Stomach (tissue), 9 donors: ENCODE data around the gene MGAM2. TPM values are rescaled to one million over a fixed set of nuclear protein-coding genes. Genes with fewer than 3 reads are reported as not detected.

Experiments used
- DNase-seq, 2 donors: peaks; one replicate each; pipeline versions ENCODE4 v3.0.0 to v3.0.0-alpha.2; 2013 to 2019
- H3K27ac ChIP-seq, 5 donors: fragments of 200-600 bp in 4 of 5; sonication (generic) in 4 of 5; one replicate each; pipeline ENCODE4 v1.5.1; 2013 to 2019; ENCODE audit warnings: mild to moderate bottlenecking in 1 of 5, moderate library complexity in 1 of 5
- H3K27me3 ChIP-seq, 3 donors: fragments of 200-600 bp; sonication (generic); one replicate each; pipeline ENCODE4 v1.5.1; 2017 to 2019; ENCODE audit warnings: mixed run types in 1 of 3
- H3K36me3 ChIP-seq, 4 donors: fragments of 200-600 bp; sonication (generic); 1 replicate in 3 of 4; 2 replicates in 1 of 4; pipeline ENCODE4 v1.5.1; 2016 to 2019
- H3K4me1 ChIP-seq, 4 donors: fragments of 200-600 bp; sonication (generic); one replicate each; pipeline ENCODE4 v1.5.1; 2016 to 2019
- H3K4me3 ChIP-seq, 4 donors: fragments of 200-600 bp; sonication (generic) in 3 of 4; one replicate each; pipeline ENCODE4 v1.5.1; 2016 to 2019; ENCODE audit warnings: mild to moderate bottlenecking in 1 of 4
- H3K9me3 ChIP-seq, 4 donors: fragments of 200-600 bp; sonication (generic); one replicate each; pipeline ENCODE4 v1.5.1; 2016 to 2019
- CTCF ChIP-seq, 7 experiments: fragments of 450-650 bp in 4 of 7; fragments of 200-600 bp in 3 of 7; sonication (generic) in 3 of 7; IDR thresholded peaks; one replicate each; pipeline ENCODE4 v1.5.1; 2016 to 2019; ENCODE audit warnings: antibody characterized with exemption in 7 of 7, control low read depth in 2 of 7, mild to moderate bottlenecking in 1 of 7
- EP300 ChIP-seq: sonication (generic); formaldehyde crosslinking; IDR thresholded peaks from one replicate; pipeline ENCODE4 v1.6.1; 2017; ENCODE audit warnings: antibody characterized with exemption
- POLR2A ChIP-seq, 4 donors: fragments of 450-650 bp; IDR thresholded peaks; one replicate each; pipeline ENCODE4 v1.6.1; 2016; ENCODE audit warnings: antibody characterized with exemption in 4 of 4, control low read depth in 2 of 4, mild to moderate bottlenecking in 1 of 4, moderate library complexity in 1 of 4
- POLR2AphosphoS5 ChIP-seq, 3 donors: sonication (generic); formaldehyde crosslinking; IDR thresholded peaks; one replicate each; pipeline ENCODE4 v1.6.1; 2016; ENCODE audit warnings: antibody characterized with exemption in 3 of 3
- WGBS, 5 donors: extraction: QIAGEN DNeasy Blood & Tissue Kit in 3 of 5; methylation state at CpG; one replicate each; pipeline versions ENCODE4 v1.1.5 to v1.1.7; 2013 to 2018; 5-methylcytosine and 5-hydroxymethylcytosine counted together
- intact Hi-C: fragments of 100-400 bp; cut with DNase I; formaldehyde crosslinking; loops from one replicate; pipeline ENCODE4 v1.15.1; 2023; ENCODE audit warnings: low total_unique reads
- polyA plus RNA-seq, 3 donors: library from polyadenylated mRNA; stranded (reverse); fragments of 200-250 nt; gene quantifications; one replicate each; pipeline ENCODE4 v1.2.3, GENCODE V29; 2013
- total RNA-seq, 5 donors: library from RNA; depleted of rRNA; stranded (reverse); fragments of >200 nt; gene quantifications; one replicate each; pipeline versions ENCODE4 v1.1.0 to v1.2.3, GENCODE V29; 2014 to 2016
- donor health status: healthy with polysubstance abuse.
- donor health status: Bipolar disorder and iron deficiency.
- donor health status: healthy.

MGAM2 gene
- total and polyA plus RNA-seq, 8 donors, result 0.05 to 2.9 (median 1.1) TPM; not detected in 3

- WGBS, 5 donors, result 81 to 93% (median 86%) methylated on average over 2 of the region's 2 CpGs
- H3K27ac ChIP-seq, result no peak overlapping the region
- no peak overlapping the region for H3K4me3 ChIP-seq
- H3K36me3 ChIP-seq, result no peaks in the 10 kb centered on the region
- no peak for DNase-seq
- intact Hi-C loops, result no loop called here
- H3K27me3 ChIP-seq, result no peaks in the 10 kb centered on the region
- H3K4me1 ChIP-seq, result peaks cover 0 to 18% (median 2%) of the 10 kb centered on the region in 4 donors
- TF ChIP-seq POLR2A (IDR thresholded peaks at IDR 0.05), result no peak
- TF ChIP-seq CTCF (IDR thresholded peaks at IDR 0.05), result no peak
- no peak for TF ChIP-seq EP300
- no peak for TF ChIP-seq POLR2AphosphoS5 (IDR thresholded peaks at IDR 0.05)
- no peaks in the 10 kb centered on the region for H3K9me3 ChIP-seq
Measured at GRCh38 chr7:142150869-142151268, 39.4 kb downstream of the MGAM2 start.

GRCh38 chr7:142152076-142152475, 40.6 kb downstream of the MGAM2 start:
- Histone ChIP-seq H3K27me3 (no peaks in the 10 kb centered on the region), H3K4me1 (peaks cover 0 to 18% (median 2%) of the 10 kb centered on the region in 4 donors), H3K36me3 (no peaks in the 10 kb centered on the region), H3K27ac (peak overlapping the region in 2 of 5 donors; percentile 3 to 50), H3K4me3 (no peak overlapping the region), H3K9me3 (peaks cover 0 to 4% (median 0%) of the 10 kb centered on the region in 4 donors)
- peak in 1 of 3 donors; percentile 27 for TF ChIP-seq POLR2AphosphoS5 (IDR thresholded peaks at IDR 0.05)
- no peak for TF ChIP-seq POLR2A (IDR thresholded peaks at IDR 0.05)
- intact Hi-C loops, result no loop called here
- WGBS, 5 donors, result 9 to 26% (median 20%) methylated on average over 1 of the region's 1 CpG
- DNase-seq, result peak in 1 of 2 donors; percentile 49

- peaks cover 0 to 4% (median 0%) of the 10 kb centered on the region in 4 donors for H3K9me3 ChIP-seq
- H3K27me3 ChIP-seq, result no peaks in the 10 kb centered on the region
- H3K36me3 ChIP-seq, result no peaks in the 10 kb centered on the region
- no peak overlapping the region for H3K27ac ChIP-seq
- DNase-seq, result peak; percentile 38 to 50
- intact Hi-C loops, result no loop called here
- WGBS, 5 donors, result 76 to 81% (median 78%) methylated on average over 4 of the region's 4 CpGs
- no peak for TF ChIP-seq EP300
- TF ChIP-seq POLR2AphosphoS5 (IDR thresholded peaks at IDR 0.05), result no peak
- TF ChIP-seq CTCF (IDR thresholded peaks at IDR 0.05), result peak in 4 of 7 experiments; percentile 12 to 29 (median 14)
- TF ChIP-seq POLR2A (IDR thresholded peaks at IDR 0.05), result no peak
- H3K4me3 ChIP-seq, result no peak overlapping the region
- peaks cover 0 to 18% (median 2%) of the 10 kb centered on the region in 4 donors for H3K4me1 ChIP-seq
Measured at GRCh38 chr7:142153400-142153799, 41.9 kb downstream of the MGAM2 start.

GRCh38 chr7:142158736-142159496, 47.4 kb downstream of the MGAM2 start:
- no peak for TF ChIP-seq CTCF (IDR thresholded peaks at IDR 0.05)
- TF ChIP-seq POLR2A (IDR thresholded peaks at IDR 0.05), result no peak
- no peak for TF ChIP-seq POLR2AphosphoS5 (IDR thresholded peaks at IDR 0.05)
- TF ChIP-seq EP300, result no peak

GRCh38 chr7:142161921-142162320, 50.4 kb downstream of the MGAM2 start:
- intact Hi-C loops, result no loop called here
- H3K36me3 ChIP-seq, result no peaks in the 10 kb centered on the region
- WGBS, 5 donors, result 85 to 96% (median 89%) methylated on average over 1 of the region's 1 CpG

More at GRCh38 chr7:142158736-142159496, 47.4 kb downstream of the MGAM2 start:
- 66 to 73% (median 68%) methylated on average over 2 of the region's 2 CpGs for WGBS, 5 donors
- Histone ChIP-seq H3K27me3 (no peaks in the 10 kb centered on the region), H3K36me3 (no peaks in the 10 kb centered on the region), H3K4me1 (no peaks in the 10 kb centered on the region), H3K4me3 (no peak overlapping the region), H3K9me3 (peaks cover 0 to 4% (median 0%) of the 10 kb centered on the region in 4 donors), H3K27ac (no peak overlapping the region)
- DNase-seq, result no peak
- intact Hi-C loops, result no loop called here

More at GRCh38 chr7:142161921-142162320, 50.4 kb downstream of the MGAM2 start:
- Histone ChIP-seq H3K27ac (no peak overlapping the region), H3K4me1 (no peaks in the 10 kb centered on the region), H3K9me3 (no peaks in the 10 kb centered on the region), H3K4me3 (no peak overlapping the region), H3K27me3 (no peaks in the 10 kb centered on the region)
- no peak for DNase-seq
- TF ChIP-seq POLR2AphosphoS5 (IDR thresholded peaks at IDR 0.05) (no peak), CTCF (IDR thresholded peaks at IDR 0.05) (no peak), EP300 (no peak), POLR2A (IDR thresholded peaks at IDR 0.05) (no peak)
